Cardiac fibroblast (primary cell): Measurements from ENCODE around the gene PPP3CA.

ENCODE experiments used
- DNase-seq, 2 donors: peaks; one replicate each; pipeline versions ENCODE4 v3.0.0 to v3.0.0-alpha.2; 2010; ENCODE audit warnings: low read depth in 2 of 2
- H3K4me3 ChIP-seq, 2 donors: replicated peaks in 1 of 2; 1 replicate in 1 of 2; 2 replicates in 1 of 2; pipeline ENCODE4 v1.5.1; 2011; ENCODE audit warnings: low read depth in 2 of 2, low read length in 2 of 2, mild to moderate bottlenecking in 2 of 2, moderate library complexity in 1 of 2
- TF ChIP-seq, protein P1 (sequence below): IDR thresholded peaks from one replicate; pipeline ENCODE4 v1.5.1; 2011; ENCODE audit warnings: low read depth, mild to moderate bottlenecking, low read length, inconsistent platforms

The PPP3CA gene

GRCh38 chr4:101346351-101347266 is 717 bp downstream of the PPP3CA start:
- TF ChIP-seq, protein P1, sequence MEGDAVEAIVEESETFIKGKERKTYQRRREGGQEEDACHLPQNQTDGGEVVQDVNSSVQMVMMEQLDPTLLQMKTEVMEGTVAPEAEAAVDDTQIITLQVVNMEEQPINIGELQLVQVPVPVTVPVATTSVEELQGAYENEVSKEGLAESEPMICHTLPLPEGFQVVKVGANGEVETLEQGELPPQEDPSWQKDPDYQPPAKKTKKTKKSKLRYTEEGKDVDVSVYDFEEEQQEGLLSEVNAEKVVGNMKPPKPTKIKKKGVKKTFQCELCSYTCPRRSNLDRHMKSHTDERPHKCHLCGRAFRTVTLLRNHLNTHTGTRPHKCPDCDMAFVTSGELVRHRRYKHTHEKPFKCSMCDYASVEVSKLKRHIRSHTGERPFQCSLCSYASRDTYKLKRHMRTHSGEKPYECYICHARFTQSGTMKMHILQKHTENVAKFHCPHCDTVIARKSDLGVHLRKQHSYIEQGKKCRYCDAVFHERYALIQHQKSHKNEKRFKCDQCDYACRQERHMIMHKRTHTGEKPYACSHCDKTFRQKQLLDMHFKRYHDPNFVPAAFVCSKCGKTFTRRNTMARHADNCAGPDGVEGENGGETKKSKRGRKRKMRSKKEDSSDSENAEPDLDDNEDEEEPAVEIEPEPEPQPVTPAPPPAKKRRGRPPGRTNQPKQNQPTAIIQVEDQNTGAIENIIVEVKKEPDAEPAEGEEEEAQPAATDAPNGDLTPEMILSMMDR, result no peak
- H3K4me3 ChIP-seq, result peak overlapping the region; percentile 83 to 84
- DNase-seq, result peak; percentile 74 to 79

DNA sequence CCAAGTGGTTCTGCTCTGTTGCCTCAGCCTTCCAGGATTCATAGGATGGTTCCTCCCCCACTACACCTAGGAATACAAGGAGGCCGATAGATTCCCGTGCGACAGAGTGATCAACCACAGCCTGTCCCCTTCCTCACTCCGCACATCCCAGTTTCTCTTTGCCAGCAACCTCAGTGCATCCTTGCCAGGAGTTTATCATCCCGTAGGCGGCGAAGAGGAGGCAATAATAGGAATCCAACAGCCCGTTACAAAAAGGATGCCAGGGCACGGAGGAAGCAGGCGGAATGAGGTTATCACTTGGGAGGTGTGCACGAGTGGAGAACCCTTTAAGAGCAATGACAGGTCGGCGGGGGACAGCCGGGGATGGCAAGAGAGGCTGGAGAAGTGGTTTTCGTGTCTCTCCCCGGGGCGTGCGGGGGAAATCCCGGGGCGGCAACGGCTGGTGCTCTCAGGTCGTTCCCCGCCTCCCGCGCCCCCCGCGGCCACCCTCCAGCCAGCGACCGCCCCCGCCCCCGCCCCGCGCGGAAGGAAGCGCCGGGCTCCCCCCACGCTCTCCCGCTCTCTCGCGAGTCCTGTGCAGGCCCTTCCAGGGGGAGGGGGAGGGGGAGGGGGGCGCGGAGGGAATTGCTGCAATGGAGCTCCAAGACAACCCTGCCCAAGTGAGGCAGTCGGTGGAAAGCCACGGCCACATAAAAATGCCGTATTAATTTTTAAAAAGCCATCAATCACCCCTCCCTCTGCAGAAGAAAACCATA is 1.6 kb downstream of the PPP3CA start:
- DNase-seq, result peak; percentile 48 to 61
- TF ChIP-seq, protein P1, result no peak
- H3K4me3 ChIP-seq, result peak overlapping the region; percentile 83 to 84

DNA sequence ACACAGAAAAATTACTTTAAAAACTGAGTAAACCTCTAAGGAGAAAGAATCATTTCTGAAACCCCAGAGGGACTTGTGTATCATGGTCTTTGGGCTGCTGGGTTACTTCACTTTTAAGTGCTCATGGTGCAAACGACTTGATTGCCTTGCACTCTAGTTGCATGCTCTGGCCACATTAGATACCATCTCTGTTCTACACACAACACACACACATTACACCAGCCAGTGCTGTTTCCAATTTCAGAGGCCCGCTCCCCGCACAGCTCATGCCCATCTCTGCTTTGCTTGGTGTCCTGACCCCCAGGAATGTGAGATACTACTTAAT is 2.1 kb downstream of the PPP3CA start:
- TF ChIP-seq, protein P1, result no peak
- peak; percentile 57 to 60 for DNase-seq
- H3K4me3 ChIP-seq, result peak overlapping the region; percentile 83 to 84

- H3K4me3 ChIP-seq, result no peak overlapping the region
- TF ChIP-seq, protein P1, result no peak
- DNase-seq, result no peak
These were observed 8.0 kb downstream of the PPP3CA start for GRCh38 chr4:101339332-101339731.

- DNase-seq, result peak; percentile 39 to 74
- no peak overlapping the region for H3K4me3 ChIP-seq
- TF ChIP-seq, protein P1, result no peak
These were observed 9.6 kb downstream of the PPP3CA start for GRCh38 chr4:101337688-101338087.

- TF ChIP-seq, protein P1, result no peak
- DNase-seq, result peak in 1 of 2 donors; percentile 38
- H3K4me3 ChIP-seq, result no peak overlapping the region
These were observed 12.3 kb downstream of the PPP3CA start for GRCh38 chr4:101334963-101335572.
